Cerebellar cortex (tissue), 1 donor: ENCODE data around the gene UBE3C.
"Not testable (repeated sequence)": the region's sequence is repeated elsewhere in the genome, so short reads cannot be mapped to it uniquely, and the experiment has no call there.

Experiments
- DNase-seq: peaks from one replicate; pipeline ENCODE4 v3.0.0-alpha.2; 2015; ENCODE audit warnings: low spot score

Gene UBE3C

DNA sequence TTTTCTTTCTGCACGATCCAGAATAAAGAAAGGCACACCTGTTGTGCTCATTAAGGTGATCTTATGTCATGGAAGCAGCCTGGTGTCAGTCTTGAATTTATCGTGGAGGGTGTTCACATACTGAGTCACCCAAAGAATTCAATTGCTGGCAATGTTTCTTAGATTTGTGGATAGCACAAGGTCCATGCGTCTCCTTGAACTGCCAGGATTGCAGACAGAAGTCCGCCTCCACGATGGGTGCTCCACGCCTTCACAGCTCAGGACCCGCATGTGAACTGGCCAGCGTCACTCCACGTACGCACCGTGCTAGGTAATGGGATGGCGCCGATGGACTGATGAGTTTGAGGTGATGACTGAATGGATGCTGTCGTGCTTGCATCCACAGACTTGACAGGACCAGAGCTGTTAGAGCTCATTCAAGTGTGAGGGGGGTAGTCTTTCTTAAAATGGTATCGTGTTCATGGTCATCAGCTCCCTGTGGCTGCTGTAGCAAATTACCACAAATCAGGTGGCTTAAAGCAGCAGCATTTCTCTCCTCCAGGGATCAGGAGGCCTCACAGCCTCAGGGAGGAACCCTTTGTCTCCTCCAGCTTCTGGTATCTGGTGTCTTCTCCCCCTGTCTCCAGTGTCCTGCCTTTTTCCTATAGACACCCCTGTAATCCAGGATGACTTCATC, 132.7 kb downstream of the UBE3C start:
- DNase-seq: no peak

DNA sequence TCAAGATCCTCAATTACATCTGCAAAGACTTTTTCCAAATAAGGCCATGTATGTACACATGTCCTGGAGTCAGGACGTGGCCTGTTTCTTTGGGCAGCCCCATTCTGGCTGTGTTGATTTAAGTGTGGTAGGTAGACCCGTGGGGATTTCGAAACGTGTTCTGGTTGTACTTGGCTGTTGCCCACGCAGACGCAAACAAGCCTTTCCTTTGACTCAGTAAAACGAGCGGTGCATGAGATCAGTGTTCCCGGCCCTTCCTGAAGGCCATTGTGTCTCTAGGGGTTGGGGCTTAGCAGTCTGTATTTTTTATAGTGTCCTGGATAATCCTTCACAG, 133.2 kb downstream of the UBE3C start:
- DNase-seq: no peak

GRCh38 chr7:157272351-157273207, 133.9 kb downstream of the UBE3C start:
- DNase-seq: no peak

DNA sequence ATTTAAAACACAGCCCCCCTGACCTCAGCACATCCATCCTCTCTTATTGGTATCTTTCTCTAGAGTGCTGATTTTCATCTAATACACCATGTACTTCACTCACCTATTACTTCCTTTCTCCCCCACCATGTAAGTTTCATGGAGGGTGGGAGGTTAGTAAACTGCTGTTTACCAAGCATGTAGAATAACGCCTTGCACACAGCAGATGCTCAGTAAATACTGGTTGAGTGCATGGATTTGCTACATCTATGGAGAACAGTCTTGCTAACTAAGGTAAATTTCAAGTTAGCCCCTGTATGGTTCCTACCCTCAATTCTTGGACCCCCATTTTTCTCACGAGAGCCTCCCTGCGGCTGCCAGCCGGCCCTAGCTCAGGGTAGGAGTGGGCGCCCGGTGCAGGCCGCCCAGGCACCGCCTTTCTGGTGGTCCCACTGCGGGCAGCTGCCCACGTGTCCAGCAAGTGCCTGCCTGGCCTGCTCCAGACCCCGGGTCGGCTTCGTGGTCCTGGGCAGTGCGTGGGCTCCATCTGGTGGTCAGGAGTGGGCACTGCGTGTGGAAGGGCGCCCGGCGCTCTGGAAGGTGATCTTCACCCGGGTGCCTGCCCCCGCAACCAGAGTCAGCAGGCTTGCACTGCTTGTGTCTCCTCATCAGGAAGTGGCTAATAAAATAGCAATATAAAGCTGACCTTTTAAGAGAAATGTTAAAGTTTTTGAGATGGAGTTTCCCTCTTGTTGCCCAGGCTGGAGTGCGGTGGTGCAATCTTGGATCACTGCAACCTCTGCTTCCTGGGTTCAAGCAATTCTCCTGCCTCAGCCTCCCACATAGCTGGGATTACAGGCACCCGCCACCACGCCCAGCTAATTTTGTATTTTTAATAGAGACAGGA, 134.7 kb downstream of the UBE3C start:
- peak; percentile 67 for DNase-seq

DNA sequence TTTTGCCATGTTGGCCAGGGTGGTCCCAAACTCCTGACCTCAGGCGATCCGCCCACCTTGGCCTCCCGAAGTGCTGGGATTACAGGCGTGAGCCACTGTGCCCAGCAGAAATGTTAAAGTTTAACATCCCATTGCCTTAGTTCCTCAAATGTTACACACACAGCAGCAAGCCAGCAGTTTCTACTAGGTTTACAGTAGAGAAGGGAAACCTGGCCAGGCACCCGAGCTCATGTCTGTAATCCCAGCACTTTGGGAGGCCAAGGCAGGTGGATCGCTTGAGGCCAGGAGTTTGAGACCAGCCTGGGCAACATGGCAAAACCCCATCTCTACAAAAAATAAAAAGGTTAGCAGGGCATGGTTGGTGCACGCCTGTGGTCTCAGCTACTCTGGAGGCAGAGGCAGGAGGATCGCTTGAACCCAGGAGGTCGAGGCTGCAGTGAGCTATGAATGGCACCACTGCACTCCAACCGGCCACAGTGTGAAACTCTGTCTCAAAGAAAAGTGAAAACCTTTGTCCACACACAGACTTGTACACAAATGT, 135.4 kb downstream of the UBE3C start:
- DNase-seq: not testable (repeated sequence)

DNA sequence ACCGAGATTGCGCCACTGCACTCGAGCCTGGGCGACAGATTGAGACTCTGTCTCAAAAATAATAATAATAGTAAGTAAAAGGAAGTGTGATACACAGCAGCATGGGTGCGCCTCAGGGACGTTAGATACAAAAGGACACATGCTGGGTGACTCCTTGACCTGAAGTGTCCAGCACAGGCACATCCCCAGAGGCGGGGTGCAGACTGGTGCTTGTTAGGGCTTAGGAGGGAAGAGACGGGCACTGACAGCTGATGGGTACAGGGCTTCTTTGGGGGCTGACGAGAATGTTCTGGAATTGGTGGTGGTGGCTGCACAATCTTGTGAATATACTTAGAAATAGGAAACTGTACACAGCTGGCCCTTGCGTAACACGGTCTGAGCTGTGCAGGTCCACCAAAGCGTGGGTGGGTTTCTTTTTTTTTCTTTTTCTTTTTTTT, 136.3 kb downstream of the UBE3C start:
- DNase-seq: no peak

DNA sequence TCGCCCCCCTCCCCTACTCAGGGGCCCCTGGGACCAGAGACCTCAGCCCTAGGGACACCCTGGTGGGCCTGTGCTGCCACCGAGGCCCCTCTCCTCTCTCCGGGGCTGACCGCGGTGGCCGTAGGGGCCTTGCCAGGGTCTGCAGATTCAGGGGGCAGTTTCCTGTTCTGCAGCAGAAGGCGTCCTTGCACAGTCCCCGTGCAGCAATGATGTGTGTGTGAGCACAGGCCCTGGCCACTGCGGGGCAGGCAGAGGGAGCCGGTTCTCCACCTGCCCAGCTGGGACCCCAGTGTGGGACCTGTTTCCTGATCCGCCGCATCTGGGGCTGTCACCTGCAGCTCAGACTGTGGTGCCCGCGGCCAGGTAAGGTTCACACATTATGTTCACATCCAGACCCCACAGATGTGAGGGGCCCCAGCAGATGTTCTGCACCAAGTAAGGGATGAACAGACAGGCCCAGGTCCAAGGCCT, 137.4 kb downstream of the UBE3C start:
- no peak for DNase-seq

DNA sequence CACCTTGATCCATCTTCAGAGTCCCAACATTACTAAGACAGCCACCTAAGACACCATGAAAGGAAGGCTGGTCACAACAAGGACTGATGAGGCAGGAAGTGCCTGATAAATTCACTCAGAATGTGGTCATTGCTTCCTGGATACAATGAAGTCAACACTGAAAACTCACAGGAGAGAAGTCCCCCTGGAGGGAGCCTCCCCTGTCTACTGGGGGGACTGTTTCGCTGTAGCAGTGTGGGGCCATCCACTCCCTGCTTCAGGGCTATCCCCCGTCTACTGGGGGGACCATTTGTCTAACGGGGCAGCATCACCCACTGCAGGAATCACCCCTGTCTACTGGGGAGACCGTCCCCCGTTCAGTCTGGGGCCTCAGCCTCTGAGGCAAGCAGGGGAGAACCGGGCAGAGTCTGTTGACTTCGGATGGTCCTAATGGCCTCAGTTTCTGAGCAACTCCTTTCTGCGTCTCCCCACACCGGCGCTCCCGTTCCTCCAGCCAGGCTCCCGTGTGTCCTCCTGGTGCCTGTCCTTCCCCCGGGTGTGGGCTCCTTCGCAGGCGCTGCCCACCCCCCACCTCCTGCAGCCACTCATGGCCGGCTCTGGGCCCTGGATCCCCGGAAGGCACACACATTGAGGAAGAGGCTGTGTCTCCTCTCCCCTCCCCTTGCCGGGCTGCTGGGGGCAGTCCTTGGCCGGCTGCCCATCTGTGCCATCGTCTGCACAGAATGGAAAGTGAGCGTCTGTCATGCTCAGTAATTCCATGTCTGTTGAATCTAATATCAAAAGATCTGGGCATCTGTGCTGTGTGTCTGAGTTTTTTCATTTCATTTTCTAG, 138.2 kb downstream of the UBE3C start:
- no peak for DNase-seq

- not testable (repeated sequence) for DNase-seq
Measured at GRCh38 chr7:157277568-157277967, 138.8 kb downstream of the UBE3C start.

DNA sequence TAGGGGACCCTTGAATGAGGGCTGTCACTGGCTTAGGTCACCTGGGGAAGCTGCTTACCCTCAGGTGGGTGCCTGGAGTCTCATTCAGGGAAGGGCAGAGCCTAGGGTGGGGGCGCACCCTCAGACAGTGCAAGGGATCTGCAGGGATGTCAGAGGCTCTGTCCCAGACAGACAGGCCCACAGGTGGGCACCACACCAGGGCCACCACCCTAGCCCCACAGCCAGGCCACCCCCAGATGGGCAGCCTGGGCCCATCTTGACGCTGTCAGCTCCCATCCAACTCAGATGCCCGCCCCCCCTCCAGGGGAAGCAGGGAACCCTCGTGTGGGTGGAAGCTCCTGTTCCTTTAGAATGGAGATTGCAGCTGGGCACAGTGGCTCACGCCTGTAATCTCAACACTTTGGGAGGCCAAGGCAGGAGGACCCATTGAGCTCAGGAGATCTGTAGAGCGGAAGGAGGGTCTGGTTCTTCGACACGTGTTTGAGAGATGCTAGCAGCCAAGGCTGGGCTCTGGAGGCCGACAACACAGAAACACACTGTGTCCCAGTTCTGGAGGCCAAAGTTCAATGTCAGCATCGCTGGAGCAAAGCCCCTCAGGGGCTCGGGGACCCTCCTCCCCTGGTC, 139.6 kb downstream of the UBE3C start:
- DNase-seq: no peak

- no peak for DNase-seq
Measured at GRCh38 chr7:157278791-157279724, 140.3 kb downstream of the UBE3C start.

DNA sequence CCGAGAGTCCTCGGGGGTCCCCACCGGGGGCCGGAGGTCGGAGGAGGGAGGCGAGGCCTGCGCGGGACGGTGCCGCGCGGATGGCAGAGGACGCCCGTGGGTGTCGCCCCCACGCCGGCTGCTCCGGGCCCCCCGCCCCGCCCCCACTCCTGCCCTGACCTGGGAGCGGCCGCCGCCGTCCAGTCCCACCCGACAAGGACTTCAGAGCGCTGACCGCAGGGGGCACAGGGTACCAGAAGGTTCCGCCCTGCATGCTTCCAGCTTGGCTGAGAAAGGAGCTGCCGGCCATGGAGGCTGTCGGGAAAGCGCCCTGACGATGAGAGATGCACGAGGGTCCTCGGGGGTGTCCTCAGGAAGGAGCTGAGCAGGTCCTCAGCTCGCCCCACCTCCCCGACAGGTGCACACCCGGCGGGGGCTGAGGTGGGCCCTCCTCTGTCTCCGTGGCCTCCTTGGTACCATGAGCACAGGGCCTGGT, 141.1 kb downstream of the UBE3C start:
- DNase-seq: no peak

GRCh38 chr7:157280216-157280841, 141.6 kb downstream of the UBE3C start:
- DNase-seq: no peak

GRCh38 chr7:157281221-157281998, 142.7 kb downstream of the UBE3C start:
- DNase-seq: no peak

DNA sequence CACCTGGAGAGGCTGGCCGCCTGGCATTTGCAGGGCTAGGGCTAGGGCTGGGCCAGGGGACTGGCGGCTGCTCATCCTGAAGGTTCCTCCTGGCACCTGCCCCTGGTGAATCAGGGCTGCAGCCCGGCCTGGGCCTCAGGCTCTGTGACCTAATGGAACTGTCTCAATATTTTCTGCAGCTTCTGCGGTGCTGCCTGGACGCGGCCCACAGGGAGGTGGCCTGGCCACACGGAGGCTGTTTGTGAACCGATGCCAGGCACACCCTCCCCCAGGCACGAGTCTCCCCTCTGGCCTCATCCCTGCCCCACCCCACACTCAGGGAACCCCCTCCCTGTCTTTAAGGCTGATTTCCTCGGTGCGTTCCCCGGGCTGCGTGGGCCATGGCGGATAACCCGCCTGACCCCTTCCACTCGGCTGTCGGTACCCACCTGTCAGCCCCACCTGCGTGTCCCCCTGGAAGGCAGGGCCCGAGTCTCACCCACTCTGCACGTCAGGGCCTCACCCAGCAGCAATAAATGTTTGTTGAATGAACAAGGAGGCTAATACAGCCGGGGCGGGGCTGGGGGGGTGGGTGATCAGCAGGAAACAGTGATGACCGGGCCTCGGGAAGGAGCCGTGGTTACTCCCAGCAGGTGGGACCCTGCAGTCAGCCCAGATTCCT, 143.5 kb downstream of the UBE3C start:
- DNase-seq: no peak

DNA sequence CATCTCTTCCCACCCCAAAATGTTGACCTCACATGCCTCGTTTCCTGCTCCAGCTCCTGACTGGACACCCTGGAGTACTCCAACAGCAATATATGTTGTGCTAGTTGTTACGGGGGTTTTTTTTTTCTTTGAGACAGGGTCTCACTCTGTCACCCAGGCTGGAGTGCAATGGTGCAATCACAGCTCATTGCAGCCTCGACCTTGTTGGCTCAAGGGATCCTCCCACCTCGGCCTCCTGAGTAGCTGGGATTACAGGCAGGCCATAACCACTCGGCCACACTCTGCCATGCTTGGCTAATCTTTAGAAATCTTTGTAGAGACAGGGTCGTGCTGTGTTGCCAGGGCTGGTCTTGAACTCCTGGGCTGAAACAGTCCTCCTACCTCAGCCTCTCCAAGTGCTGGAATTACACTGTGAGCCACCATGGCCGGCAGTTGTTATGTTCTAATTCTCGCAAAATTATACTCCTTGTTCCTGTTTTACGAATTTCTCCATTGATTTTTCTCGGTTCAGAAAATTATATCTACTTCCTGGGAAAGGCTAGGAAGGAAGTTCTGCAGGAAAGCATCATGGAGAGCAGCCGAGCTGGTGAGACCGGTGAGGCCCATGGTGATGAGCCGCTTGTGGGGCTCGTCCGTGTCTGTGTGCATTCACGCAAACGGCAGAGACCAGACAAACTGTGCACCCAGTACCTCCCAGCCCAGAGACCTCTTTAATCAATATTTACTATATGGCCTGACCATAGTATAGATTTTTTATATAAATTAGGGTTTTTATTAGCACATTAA, 145.7 kb downstream of the UBE3C start:
- DNase-seq: no peak
